Dermis microvascular lymphatic vessel endothelial cell (primary cell): ENCODE measurements around the gene RPS3. TPM values are rescaled to one million over a fixed set of nuclear protein-coding genes. Genes with fewer than 3 reads are reported as not detected.

Source experiments
- total RNA-seq: library from RNA; depleted of rRNA; stranded (reverse); fragments of >200 nt; gene quantifications from 2 replicates; pipeline ENCODE4 v1.2.1, GENCODE V29; 2014

The RPS3 gene
- total RNA-seq, 1 donor from 2014 or later, result 2,725 TPM

Other genes starting within 250 kb of the RPS3 start
- gene SLCO2B1, start 248.4 kb upstream of the RPS3 start, total RNA-seq, result 5.0 and 8.2 TPM in 2 replicates
- gene TPBGL, start 158.7 kb upstream of the RPS3 start, total RNA-seq, result under 0.01 and 0.13 TPM in 2 replicates
- 167 and 260 TPM in 2 replicates for gene ARRB1, start 47.9 kb upstream of the RPS3 start, total RNA-seq
- 1.0 and 2.4 TPM in 2 replicates for gene KLHL35, start 33.7 kb downstream of the RPS3 start, total RNA-seq
- 9.8 and 21.0 TPM in 2 replicates for gene GDPD5, start 126.4 kb downstream of the RPS3 start, total RNA-seq
- gene SERPINH1, start 162.7 kb downstream of the RPS3 start, total RNA-seq, result 328 and 388 TPM in 2 replicates